HEK293T (cell line): ENCODE results near the gene CST9.

Source experiments
- ARNT ChIP-seq: fragments of 450-650 bp; IDR thresholded peaks from 2 replicates; pipeline ENCODE4 v1.6.1; 2017; ENCODE audit warnings: mild to moderate bottlenecking
- BHLHE40 ChIP-seq: fragments of 450-650 bp; IDR thresholded peaks from 2 replicates; pipeline ENCODE4 v1.6.1; 2016; ENCODE audit warnings: mild to moderate bottlenecking, moderate library complexity, borderline replicate concordance
- ELF4 ChIP-seq: fragments of 450-650 bp; IDR thresholded peaks from 2 replicates; pipeline ENCODE4 v1.6.1; 2017; ENCODE audit warnings: antibody characterized with exemption
- FOXA1 ChIP-seq: fragments of 450-650 bp; IDR thresholded peaks from 2 replicates; pipeline ENCODE4 v1.6.1; 2016; ENCODE audit warnings: mild to moderate bottlenecking
- FOXK2 ChIP-seq: fragments of 450-650 bp; IDR thresholded peaks from 2 replicates; pipeline ENCODE4 v1.6.1; 2016; ENCODE audit warnings: mild to moderate bottlenecking
- L3MBTL2 ChIP-seq: fragments of 450-650 bp; conservative IDR thresholded peaks from 2 replicates; pipeline ENCODE4 v1.6.1; 2016; ENCODE audit warnings: mild to moderate bottlenecking
- LEF1 ChIP-seq: fragments of 450-650 bp; IDR thresholded peaks from 2 replicates; pipeline ENCODE4 v1.6.1; 2017; ENCODE audit warnings: mild to moderate bottlenecking, borderline replicate concordance
- NFRKB ChIP-seq: fragments of 450-650 bp; IDR thresholded peaks from 2 replicates; pipeline ENCODE4 v1.6.1; 2016; ENCODE audit warnings: mild to moderate bottlenecking, moderate library complexity
- PKNOX1 ChIP-seq: fragments of 450-650 bp; IDR thresholded peaks from 2 replicates; pipeline ENCODE4 v1.6.1; 2016
- SP1 ChIP-seq: fragments of 450-650 bp; IDR thresholded peaks from 2 replicates; pipeline ENCODE4 v1.6.1; 2017
- SUZ12 ChIP-seq: fragments of 450-650 bp; IDR thresholded peaks from 2 replicates; pipeline ENCODE4 v1.6.1; 2016; ENCODE audit warnings: mild to moderate bottlenecking
- ZNF384 ChIP-seq: fragments of 450-650 bp; IDR thresholded peaks from 2 replicates; pipeline ENCODE4 v1.6.1; 2016

GRCh38 chr20:23630392-23630849 is 24.7 kb upstream of the CST9 start:
- TF ChIP-seq SP1 (no peak), NFRKB (no peak), BHLHE40 (no peak), FOXK2 (no peak), ZNF384 (no peak), SUZ12 (no peak), LEF1 (no peak), PKNOX1 (no peak), L3MBTL2 (no peak), ELF4 (no peak), FOXA1 (no peak), ARNT (no peak)
